GM12878 (cell line): Measurements from ENCODE around the gene HOGA1. TPM values are rescaled to one million over a fixed set of nuclear protein-coding genes. Genes with fewer than 3 reads are reported as not detected.

Experiments used
- ATAC-seq: fragments of 200-7000 bp; cut with Tn5 transposase; 3 replicates; pipeline ENCODE4 v1.9.1; 2020; ENCODE audit warnings: mild to moderate bottlenecking, moderate library complexity
- BruUV-seq: library from RNA; stranded (reverse); fragments of 400-500 nt; replicated peaks from 2 replicates; lab custom pipeline; 2021; lab: Mats Ljungman, UMichigan
- CTCF ChIA-PET: fragments of 300-600 bp; sonication (Branson Sonifier 250); formaldehyde crosslinking; extraction: SDS; loops from one replicate; lab custom pipeline; 2021; ENCODE audit warnings: inconsistent platforms; lab: Yijun Ruan, JAX
- POLR2A ChIA-PET: fragments of 350-600 bp; formaldehyde crosslinking; extraction: SDS; loops from one replicate; lab custom pipeline; 2021; ENCODE audit warnings: inconsistent platforms; lab: Charles Lee
- RAD21 ChIA-PET: fragments of 300-600 bp; sonication (Branson Sonifier 250); formaldehyde crosslinking; loops from one replicate; lab custom pipeline; 2023; ENCODE audit warnings: antibody characterized with exemption; ENCODE audit not compliant: unreplicated experiment; lab: Charles Lee
- SMC1A ChIA-PET: fragments of 300-600 bp; sonication (Branson Sonifier 250); formaldehyde crosslinking; loops from one replicate; lab custom pipeline; 2023; ENCODE audit not compliant: unreplicated experiment, uncharacterized antibody; lab: Charles Lee
- DNase-seq: peaks from one replicate; pipeline ENCODE4 v3.0.0-alpha.2; 2011; ENCODE audit warnings: low read depth, low spot score
- FAIRE-seq: peaks from 3 replicates; lab custom pipeline; 2011; peaks lifted over from hg19 to GRCh38; lab: Jason Lieb, UNC
- H2AFZ ChIP-seq: 2 replicates; pipeline ENCODE4 v1.6.0; 2011; ENCODE audit warnings: low read depth, low read length, control low read depth; ENCODE audit not compliant: control insufficient read depth
- H3K27ac ChIP-seq: 2 replicates; pipeline ENCODE4 v1.5.1; 2011; ENCODE audit warnings: control low read depth; ENCODE audit not compliant: control insufficient read depth, insufficient read depth
- H3K27me3 ChIP-seq, 2 experiments: replicated peaks in 1 of 2; 2 replicates each; pipeline versions ENCODE4 v1.6.0 to v1.6.1; 2011; ENCODE audit warnings: low read length in 1 of 2; ENCODE audit not compliant: control insufficient read depth in 2 of 2, insufficient read depth in 2 of 2
- H3K36me3 ChIP-seq, 2 experiments: 2 replicates each; pipeline ENCODE4 v1.5.1; 2011; ENCODE audit warnings: low read length in 1 of 2; ENCODE audit not compliant: control insufficient read depth in 2 of 2, insufficient read depth in 2 of 2
- H3K4me1 ChIP-seq: 2 replicates; pipeline ENCODE4 v1.6.1; 2011; ENCODE audit warnings: mild to moderate bottlenecking, low read length, moderate library complexity, mixed read lengths; ENCODE audit not compliant: control insufficient read depth, insufficient read depth
- H3K4me2 ChIP-seq: 2 replicates; pipeline ENCODE4 v1.6.0; 2011; ENCODE audit warnings: control low read depth; ENCODE audit not compliant: control insufficient read depth, insufficient read depth
- H3K4me3 ChIP-seq: fragments of 200-600 bp; sonication (generic); 2 replicates; pipeline ENCODE4 v1.5.1; 2016
- H3K79me2 ChIP-seq: 2 replicates; pipeline ENCODE4 v1.6.0; 2011; ENCODE audit warnings: low read length; ENCODE audit not compliant: control insufficient read depth, insufficient read depth
- H3K9ac ChIP-seq: 2 replicates; pipeline ENCODE4 v1.8.0; 2011; ENCODE audit warnings: low read length, control low read depth, mixed read lengths; ENCODE audit not compliant: control insufficient read depth, insufficient read depth
- H3K9me3 ChIP-seq: replicated peaks from 3 replicates; pipeline ENCODE4 v1.5.1; 2011; ENCODE audit warnings: mild to moderate bottlenecking, low read length; ENCODE audit not compliant: control insufficient read depth, insufficient read depth
- H4K20me1 ChIP-seq: 2 replicates; pipeline ENCODE4 v1.6.0; 2011; ENCODE audit not compliant: control insufficient read depth, insufficient read depth
- BACH1 ChIP-seq: fragments of 450-650 bp; IDR thresholded peaks from 2 replicates; pipeline ENCODE4 v1.6.1; 2017; ENCODE audit warnings: mild to moderate bottlenecking, borderline replicate concordance
- DPF2 ChIP-seq: fragments of 450-650 bp; IDR thresholded peaks from 2 replicates; pipeline ENCODE4 v1.6.1; 2017; ENCODE audit warnings: mild to moderate bottlenecking
- LARP7 ChIP-seq: fragments of 450-650 bp; IDR thresholded peaks from 2 replicates; pipeline ENCODE4 v1.6.1; 2017; ENCODE audit warnings: mild to moderate bottlenecking
- NRF1 ChIP-seq: conservative IDR thresholded peaks from 2 replicates; pipeline ENCODE4 v1.6.1; 2011; ENCODE audit warnings: mild to moderate bottlenecking, low read depth, low read length, improper control_type of control experiment
- POLR2A ChIP-seq: IDR thresholded peaks from 2 replicates; pipeline ENCODE4 v1.6.1; 2011; ENCODE audit warnings: low read depth, mild to moderate bottlenecking, low read length
- RELA ChIP-seq: fragments of 450-650 bp; IDR thresholded peaks from 2 replicates; pipeline ENCODE4 v1.8.0; 2014; ENCODE audit warnings: borderline replicate concordance; ENCODE audit not compliant: partially characterized antibody
- SMARCA5 ChIP-seq: fragments of 450-650 bp; IDR thresholded peaks from 2 replicates; pipeline ENCODE4 v1.6.1; 2017; ENCODE audit warnings: mild to moderate bottlenecking
- SRF ChIP-seq, 2 experiments: IDR thresholded peaks; 2 replicates each; pipeline ENCODE4 v1.6.1; 2011; ENCODE audit warnings: low read depth in 2 of 2, low read length in 2 of 2, mild to moderate bottlenecking in 1 of 2, moderate library complexity in 1 of 2
- SUPT20H ChIP-seq: IDR thresholded peaks from 2 replicates; pipeline ENCODE4 v1.6.1; 2011; ENCODE audit warnings: low read depth, mild to moderate bottlenecking, low read length, moderate library complexity, borderline replicate concordance; ENCODE audit not compliant: control insufficient read depth
- ZNF217 ChIP-seq: fragments of 450-650 bp; IDR thresholded peaks from 2 replicates; pipeline ENCODE4 v1.6.1; 2017; ENCODE audit warnings: antibody characterized with exemption, mild to moderate bottlenecking
- ZSCAN29 ChIP-seq: fragments of 450-650 bp; IDR thresholded peaks from 2 replicates; pipeline ENCODE4 v1.6.1; 2017; ENCODE audit warnings: mild to moderate bottlenecking, moderate library complexity
- WGBS: methylation state at CpG from one replicate; pipeline ENCODE4 v1.1.6; 2016; ENCODE audit warnings: low lambda C conversion rate; ENCODE audit not compliant: insufficient replicate concordance, insufficient coverage; ENCODE audit errors: missing lambda C conversion rate; 5-methylcytosine and 5-hydroxymethylcytosine counted together
- in situ Hi-C: fragments of 300-500 bp; cut with MboI; formaldehyde crosslinking; loops from 9 replicates; pipeline ENCODE4 v1.14.3; 2018; ENCODE audit warnings: mixed read lengths
- intact Hi-C: fragments of 100-400 bp; cut with micrococcal nuclease; formaldehyde crosslinking; loops from one replicate; pipeline ENCODE4 v1.14.2; 2022; ENCODE audit not compliant: unreplicated experiment
- polyA plus RNA-seq, 11 experiments: library from polyadenylated mRNA; depleted of rRNA in 4 of 11; unstranded in 6 of 11; stranded (reverse) in 5 of 11; fragments of >200 nt; fragmentation: Nextera tagmentation in 4 of 11; fragmentation: Illumina TruSeq in 1 of 11; extraction: Ambion mirVana in 4 of 11; extraction: Trizol in 1 of 11; gene quantifications; 1 replicate in 1 of 11; 2 replicates in 10 of 11; pipeline versions ENCODE4 v1.2.1 to v1.2.3, GENCODE V29; 2011 to 2016; ENCODE audit warnings: inconsistent platforms in 2 of 11, missing spikeins in 2 of 11, low read depth in 1 of 11
- total RNA-seq, 4 experiments: library from RNA; depleted of rRNA in 3 of 4; stranded (reverse); fragments of >200 nt in 3 of 4; fragmentation: Illumina TruSeq in 1 of 4; extraction: Trizol in 1 of 4; gene quantifications; 2 replicates each; pipeline versions ENCODE4 v1.2.1 to v1.2.3, GENCODE V29; 2013 to 2021
- TF ChIP-seq, protein P1 (sequence below): fragments of 450-650 bp; conservative IDR thresholded peaks from 2 replicates; pipeline ENCODE4 v1.6.1; 2017; ENCODE audit warnings: mild to moderate bottlenecking, moderate library complexity
- TF ChIP-seq, protein P2 (sequence below): IDR thresholded peaks from 2 replicates; pipeline ENCODE4 v1.6.1; 2011; ENCODE audit warnings: mild to moderate bottlenecking, low read depth, low read length, moderate library complexity; ENCODE audit not compliant: insufficient replicate concordance

Gene HOGA1
- total and polyA plus RNA-seq, 10 of the 15 experiments (the other 5 are each of a cell fraction or from before 2014, with no cell fraction given) = 0.01 to 0.19 (median 0.06) TPM; not detected in 6

DNA sequence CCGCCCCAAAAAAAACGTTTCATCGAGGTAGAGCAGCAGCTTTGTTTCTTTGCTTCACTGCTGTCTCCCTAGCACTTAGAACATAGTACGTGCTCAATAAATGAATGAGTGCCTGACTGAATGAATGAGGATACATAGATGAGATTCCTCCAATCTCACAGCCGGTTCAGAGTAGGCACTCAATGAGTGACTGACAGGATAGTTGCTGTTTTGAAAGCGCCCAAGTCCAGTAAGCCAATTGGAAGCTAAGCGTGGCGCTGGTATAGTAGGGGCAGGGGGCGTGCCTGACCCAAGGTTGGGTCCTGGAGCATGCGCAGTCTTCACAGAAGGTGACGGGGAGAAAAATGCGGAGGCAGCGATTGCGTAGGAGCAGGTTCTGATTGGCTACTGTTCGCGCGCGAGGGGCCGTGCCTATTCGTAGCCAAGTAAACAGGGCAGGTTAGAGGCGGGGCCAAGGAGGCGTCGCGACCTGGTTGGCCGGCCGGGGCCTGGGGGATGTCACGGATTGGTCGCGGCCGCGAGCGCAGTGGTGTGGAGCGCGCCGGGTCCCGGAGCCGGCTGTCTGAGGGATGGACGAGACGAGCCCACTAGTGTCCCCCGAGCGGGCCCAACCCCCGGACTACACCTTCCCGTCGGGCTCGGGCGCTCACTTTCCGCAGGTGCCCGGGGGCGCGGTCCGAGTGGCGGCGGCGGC, 56.1 kb downstream of the HOGA1 start, which contains the start of gene PI4K2A (continued):
- TF ChIP-seq, protein P1, sequence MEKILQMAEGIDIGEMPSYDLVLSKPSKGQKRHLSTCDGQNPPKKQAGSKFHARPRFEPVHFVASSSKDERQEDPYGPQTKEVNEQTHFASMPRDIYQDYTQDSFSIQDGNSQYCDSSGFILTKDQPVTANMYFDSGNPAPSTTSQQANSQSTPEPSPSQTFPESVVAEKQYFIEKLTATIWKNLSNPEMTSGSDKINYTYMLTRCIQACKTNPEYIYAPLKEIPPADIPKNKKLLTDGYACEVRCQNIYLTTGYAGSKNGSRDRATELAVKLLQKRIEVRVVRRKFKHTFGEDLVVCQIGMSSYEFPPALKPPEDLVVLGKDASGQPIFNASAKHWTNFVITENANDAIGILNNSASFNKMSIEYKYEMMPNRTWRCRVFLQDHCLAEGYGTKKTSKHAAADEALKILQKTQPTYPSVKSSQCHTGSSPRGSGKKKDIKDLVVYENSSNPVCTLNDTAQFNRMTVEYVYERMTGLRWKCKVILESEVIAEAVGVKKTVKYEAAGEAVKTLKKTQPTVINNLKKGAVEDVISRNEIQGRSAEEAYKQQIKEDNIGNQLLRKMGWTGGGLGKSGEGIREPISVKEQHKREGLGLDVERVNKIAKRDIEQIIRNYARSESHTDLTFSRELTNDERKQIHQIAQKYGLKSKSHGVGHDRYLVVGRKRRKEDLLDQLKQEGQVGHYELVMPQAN = no peak

DNA sequence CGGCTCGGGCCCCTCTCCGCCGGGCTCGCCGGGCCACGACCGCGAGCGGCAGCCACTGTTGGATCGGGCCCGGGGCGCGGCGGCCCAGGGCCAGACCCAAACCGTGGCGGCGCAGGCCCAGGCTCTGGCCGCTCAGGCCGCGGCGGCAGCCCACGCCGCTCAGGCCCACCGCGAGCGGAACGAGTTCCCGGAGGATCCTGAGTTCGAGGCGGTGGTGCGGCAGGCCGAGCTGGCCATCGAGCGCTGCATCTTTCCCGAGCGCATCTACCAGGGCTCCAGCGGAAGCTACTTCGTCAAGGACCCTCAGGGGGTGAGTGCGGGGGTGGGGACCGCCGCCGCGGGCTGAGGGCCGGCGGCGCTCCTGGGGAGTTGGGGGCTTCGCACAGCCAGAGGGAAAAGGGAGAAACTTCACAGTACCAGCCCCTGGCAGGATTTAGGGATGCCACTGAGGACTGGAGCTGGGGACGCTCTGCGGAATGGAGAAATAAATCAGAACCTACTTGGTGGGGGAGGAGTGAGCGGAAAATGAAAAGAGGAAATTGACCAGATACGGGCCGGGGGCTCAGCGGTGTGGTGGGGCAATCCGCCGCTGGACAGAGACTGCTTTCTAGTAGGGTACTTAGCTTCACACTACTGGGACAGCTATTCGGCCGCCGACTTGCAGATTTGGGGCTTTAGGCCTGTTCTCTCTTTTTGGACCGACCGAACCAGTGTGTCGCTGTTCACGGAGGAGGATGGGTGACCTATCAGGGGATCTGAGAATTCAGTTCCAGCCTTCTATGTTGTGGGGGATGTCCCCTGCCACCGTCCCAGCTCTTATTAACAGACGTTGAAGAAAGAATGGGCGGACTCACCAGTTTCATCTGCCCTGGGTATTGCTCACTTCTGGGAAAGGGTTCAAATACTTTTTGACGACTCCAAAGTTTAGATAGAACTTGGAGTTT, 57.0 kb downstream of the HOGA1 start:
- ChIA-PET RAD21 (interaction anchor here (0.9 to 1.1 kb wide), 2 partner anchors 46 to 69 kb away, joined by 3 to 4 read pairs; partner anchors contain the start of genes ANKRD2 and AVPI1), CTCF (interaction anchor here (0.6 to 1.3 kb wide), 5 partner anchors 35 to 308 kb away, joined by 3 to 4 read pairs (median 4); no protein-coding TSS in a partner anchor), POLR2A (interaction anchor here (1.0 to 1.4 kb wide), 4 partner anchors 8 to 96 kb away, joined by 3 read pairs; partner anchors contain the start of genes AVPI1 and ZFYVE27), SMC1A (interaction anchor here (0.7 to 1.6 kb wide), 4 partner anchors 9 to 71 kb away, joined by 3 to 5 read pairs (median 4); no protein-coding TSS in a partner anchor)
- H3K4me3 ChIP-seq = peak overlapping the region; percentile 91
- H3K79me2 ChIP-seq = peaks cover 15% of the 10 kb centered on the region
- intact Hi-C loops (no loop called here), in situ Hi-C loops (no loop called here)
- H2AFZ ChIP-seq = peak overlapping the region; percentile 64
- DNase-seq (no peak), FAIRE-seq (peak; percentile 49), ATAC-seq (peak; percentile 7)
- H4K20me1 ChIP-seq = no peaks in the 10 kb centered on the region
- peak overlapping the region; percentile 58 for H3K27ac ChIP-seq
- no peaks in the 10 kb centered on the region for H3K9me3 ChIP-seq
- peaks cover 0 to 3% of the 10 kb centered on the region in 2 experiments; a peak in 1 of 4 replicates for H3K36me3 ChIP-seq
- H3K9ac ChIP-seq = peak overlapping the region; percentile 80
- no peaks in the 10 kb centered on the region for H3K27me3 ChIP-seq
- BruUV-seq = TSS peak; percentile 76
- peak overlapping the region; percentile 90 for H3K4me2 ChIP-seq
- no peaks in the 10 kb centered on the region; the same call in 1 of the 2 replicates for H3K4me1 ChIP-seq
- 1% methylated on average over 50 of the region's 67 CpGs for WGBS
- TF ChIP-seq NRF1 (no peak), RELA (peak; percentile 4), ZSCAN29 (0 out of 2 replicates have a peak, but pooled peaks have one; percentile 27), LARP7 (peak; percentile 99), POLR2A (0 out of 2 replicates have a peak, but pooled peaks have one; percentile 10), SMARCA5 (peak; percentile 84), ZNF217 (peak; percentile 59; the same call in 1 of the 2 replicates), SUPT20H (no peak), BACH1 (peak; percentile 89; the same call in 1 of the 2 replicates), DPF2 (peak; percentile 55), SRF (IDR thresholded peaks at IDR 0.05; ENCODE audit: low read depth in 2 of 2, low read length in 2 of 2) (peak; percentile 68 to 79; a peak in 3 of 4 replicates)
- TF ChIP-seq, protein P1 = peak; percentile 93
- TF ChIP-seq, protein P2, sequence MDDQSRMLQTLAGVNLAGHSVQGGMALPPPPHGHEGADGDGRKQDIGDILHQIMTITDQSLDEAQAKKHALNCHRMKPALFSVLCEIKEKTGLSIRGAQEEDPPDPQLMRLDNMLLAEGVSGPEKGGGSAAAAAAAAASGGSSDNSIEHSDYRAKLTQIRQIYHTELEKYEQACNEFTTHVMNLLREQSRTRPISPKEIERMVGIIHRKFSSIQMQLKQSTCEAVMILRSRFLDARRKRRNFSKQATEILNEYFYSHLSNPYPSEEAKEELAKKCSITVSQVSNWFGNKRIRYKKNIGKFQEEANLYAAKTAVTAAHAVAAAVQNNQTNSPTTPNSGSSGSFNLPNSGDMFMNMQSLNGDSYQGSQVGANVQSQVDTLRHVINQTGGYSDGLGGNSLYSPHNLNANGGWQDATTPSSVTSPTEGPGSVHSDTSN = no peak
